GM10248 (cell line): ENCODE measurements around the gene RHOF.

Experiments
- CTCF ChIA-PET: fragments of 300-600 bp; sonication (Branson Sonifier 250); formaldehyde crosslinking; extraction: SDS; loops from one replicate; lab custom pipeline; 2021; ENCODE audit warnings: antibody characterized with exemption; lab: Yijun Ruan, JAX
- POLR2A ChIA-PET: fragments of 350-650 bp; sonication (Branson Sonifier 250); formaldehyde crosslinking; extraction: SDS; loops from one replicate; lab custom pipeline; 2020; ENCODE audit warnings: antibody characterized with exemption; lab: Yijun Ruan, JAX
- DNase-seq: peaks from one replicate; pipeline ENCODE4 v3.0.0; 2012; ENCODE audit errors: extremely low spot score
- TF ChIP-seq, protein P1 (sequence below): IDR thresholded peaks from 2 replicates; pipeline ENCODE4 v1.5.1; 2012; ENCODE audit warnings: mild to moderate bottlenecking, low read depth; ENCODE audit errors: extremely low read depth, missing control alignments, control extremely low read depth

RHOF gene

DNA sequence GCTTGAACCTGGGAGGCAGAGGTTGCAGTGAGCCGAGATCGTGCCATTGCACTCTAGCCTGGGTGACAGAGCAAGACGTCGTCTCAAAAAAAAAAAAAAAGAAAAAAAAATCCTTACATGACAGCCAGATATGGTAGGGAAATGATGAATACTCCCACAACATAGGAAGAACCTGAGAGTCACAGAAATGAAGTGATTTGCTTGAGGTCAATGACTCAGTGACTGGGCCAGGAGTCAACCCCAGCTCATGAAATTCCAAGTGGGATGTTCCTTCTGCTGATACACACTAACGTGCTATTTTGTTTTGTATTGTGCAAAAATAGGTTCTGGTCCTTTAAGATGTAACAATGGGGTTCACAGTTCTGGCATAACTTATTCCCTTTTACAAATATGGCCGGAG, 9.0 kb downstream of the RHOF start:
- TF ChIP-seq, protein P1, sequence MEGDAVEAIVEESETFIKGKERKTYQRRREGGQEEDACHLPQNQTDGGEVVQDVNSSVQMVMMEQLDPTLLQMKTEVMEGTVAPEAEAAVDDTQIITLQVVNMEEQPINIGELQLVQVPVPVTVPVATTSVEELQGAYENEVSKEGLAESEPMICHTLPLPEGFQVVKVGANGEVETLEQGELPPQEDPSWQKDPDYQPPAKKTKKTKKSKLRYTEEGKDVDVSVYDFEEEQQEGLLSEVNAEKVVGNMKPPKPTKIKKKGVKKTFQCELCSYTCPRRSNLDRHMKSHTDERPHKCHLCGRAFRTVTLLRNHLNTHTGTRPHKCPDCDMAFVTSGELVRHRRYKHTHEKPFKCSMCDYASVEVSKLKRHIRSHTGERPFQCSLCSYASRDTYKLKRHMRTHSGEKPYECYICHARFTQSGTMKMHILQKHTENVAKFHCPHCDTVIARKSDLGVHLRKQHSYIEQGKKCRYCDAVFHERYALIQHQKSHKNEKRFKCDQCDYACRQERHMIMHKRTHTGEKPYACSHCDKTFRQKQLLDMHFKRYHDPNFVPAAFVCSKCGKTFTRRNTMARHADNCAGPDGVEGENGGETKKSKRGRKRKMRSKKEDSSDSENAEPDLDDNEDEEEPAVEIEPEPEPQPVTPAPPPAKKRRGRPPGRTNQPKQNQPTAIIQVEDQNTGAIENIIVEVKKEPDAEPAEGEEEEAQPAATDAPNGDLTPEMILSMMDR: no peak
- DNase-seq: no peak
- ChIA-PET CTCF (interaction anchor here (1.5 to 23.3 kb wide), 4 partner anchors 8 to 27 kb away, joined by 4 to 533 read pairs (median 28); partner anchors contain the start of gene RHOF), POLR2A (no interaction called here)

DNA sequence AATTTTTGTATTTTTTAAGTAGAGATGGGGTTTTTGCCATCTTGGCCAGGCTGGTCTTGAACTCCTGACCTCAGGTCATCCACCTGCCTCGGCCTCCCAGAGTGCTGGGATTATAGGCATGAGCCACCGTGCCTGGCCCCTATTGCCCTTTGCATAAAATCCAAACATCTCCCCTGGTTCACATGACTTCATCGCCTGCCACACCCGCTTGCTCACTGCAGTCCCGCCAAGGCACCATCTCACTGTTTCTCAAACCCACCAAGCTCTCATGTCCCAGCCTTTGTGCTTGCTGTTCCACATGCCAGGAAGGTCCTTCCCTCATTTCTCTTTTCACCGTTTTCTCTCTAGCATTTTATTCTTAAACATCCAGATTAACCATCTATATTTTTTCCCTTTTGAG, 9.7 kb downstream of the RHOF start:
- CTCF ChIA-PET: interaction anchor here (1.7 to 23.3 kb wide), 3 partner anchors 10 to 28 kb away, joined by 9 to 533 read pairs (median 48); partner anchors contain the start of gene RHOF
- TF ChIP-seq, protein P1: no peak
- no peak for DNase-seq
- POLR2A ChIA-PET: no interaction called here

DNA sequence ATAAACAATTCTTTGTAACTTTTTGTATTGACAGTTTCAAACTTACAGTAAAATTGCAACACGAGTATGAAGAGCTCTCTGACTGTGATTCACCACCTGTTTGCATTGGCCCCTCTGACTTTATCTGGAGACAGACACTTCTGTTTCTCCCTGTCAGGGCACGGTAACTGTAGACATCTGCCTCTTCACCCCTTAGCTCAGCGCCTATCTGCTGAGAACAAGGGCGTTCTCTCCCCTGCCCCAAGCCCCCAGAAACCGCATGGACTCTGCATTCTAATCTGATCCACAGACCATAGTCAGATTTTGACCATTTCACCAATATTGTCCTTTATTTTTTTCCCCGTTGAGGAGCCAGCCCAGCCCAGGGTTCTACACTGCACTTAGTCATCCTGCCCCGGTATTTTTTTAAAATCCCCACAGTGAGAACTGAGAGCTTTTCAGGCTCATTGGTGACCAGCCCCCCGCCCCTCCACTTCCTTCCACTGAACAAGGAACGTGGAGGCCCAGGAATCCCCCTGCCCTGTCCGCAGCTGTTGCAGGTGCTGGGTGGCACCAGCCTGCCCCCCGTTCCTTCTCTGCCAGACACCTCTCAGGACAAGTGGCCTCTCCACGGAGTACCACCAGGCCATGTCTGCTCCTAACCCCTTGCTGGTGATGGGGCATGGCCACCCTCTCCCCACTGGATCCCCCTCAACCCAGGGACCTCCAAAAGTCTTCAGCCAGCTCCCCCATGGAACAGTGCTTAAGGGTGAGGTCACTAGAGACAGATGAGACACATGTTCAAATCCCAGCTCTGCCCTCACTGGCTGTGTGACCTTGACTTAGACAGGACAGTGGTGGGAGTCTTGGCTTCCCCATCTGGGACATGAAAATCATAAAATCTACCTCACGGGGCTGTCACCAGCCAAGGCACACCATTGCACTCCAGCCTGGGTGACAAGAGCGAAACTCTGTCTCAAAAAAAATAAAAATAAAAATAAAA, 11.2 kb downstream of the RHOF start:
- POLR2A ChIA-PET: interaction anchor here (1.4 to 2.4 kb wide), 3 partner anchors 10 to 15 kb away, joined by 5 to 13 read pairs (median 12); partner anchors contain the start of gene RHOF

DNA sequence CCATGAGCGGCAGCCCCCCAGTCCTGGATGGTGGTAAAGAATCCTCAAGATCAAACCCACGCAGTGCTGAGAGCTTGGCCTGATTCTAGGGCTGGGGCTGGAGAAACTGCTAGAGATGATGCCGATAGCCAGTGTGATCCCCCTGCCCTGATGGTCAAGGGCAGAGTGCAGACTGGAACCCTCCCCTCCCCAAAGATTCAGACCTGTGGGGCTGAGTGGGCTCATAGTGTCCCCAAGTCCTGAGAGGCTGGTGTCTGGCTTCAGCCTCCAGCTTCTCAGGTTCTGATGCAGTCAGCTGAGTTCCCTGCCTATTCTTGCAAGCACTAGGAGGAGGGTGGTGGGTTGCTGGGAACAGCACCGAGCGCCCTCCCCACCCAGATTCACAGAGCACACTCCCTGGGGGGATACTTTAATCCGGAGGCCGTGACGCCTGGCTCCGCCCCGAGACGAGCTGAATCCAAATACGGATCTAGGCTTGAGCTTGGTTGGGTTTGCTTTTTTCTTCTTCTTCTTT, 11.9 kb downstream of the RHOF start:
- CTCF ChIA-PET: interaction anchor here (0.8 to 23.3 kb wide), 11 partner anchors 8 to 154 kb away, joined by 3 to 533 read pairs (median 5); partner anchors contain the start of genes PSMD9, RHOF and TMEM120B
- DNase-seq: no peak
- TF ChIP-seq, protein P1: no peak
- POLR2A ChIA-PET: interaction anchor here (1.4 to 2.4 kb wide), 3 partner anchors 11 to 16 kb away, joined by 5 to 13 read pairs (median 12); partner anchors contain the start of gene RHOF

More for the DNA sequence above, 11.2 kb downstream of the RHOF start:
- TF ChIP-seq, protein P1: no peak
- peak; percentile 72 for DNase-seq
- CTCF ChIA-PET: interaction anchor here (0.8 to 23.3 kb wide), 11 partner anchors 9 to 155 kb away, joined by 3 to 533 read pairs (median 5); partner anchors contain the start of genes PSMD9, RHOF and TMEM120B

DNA sequence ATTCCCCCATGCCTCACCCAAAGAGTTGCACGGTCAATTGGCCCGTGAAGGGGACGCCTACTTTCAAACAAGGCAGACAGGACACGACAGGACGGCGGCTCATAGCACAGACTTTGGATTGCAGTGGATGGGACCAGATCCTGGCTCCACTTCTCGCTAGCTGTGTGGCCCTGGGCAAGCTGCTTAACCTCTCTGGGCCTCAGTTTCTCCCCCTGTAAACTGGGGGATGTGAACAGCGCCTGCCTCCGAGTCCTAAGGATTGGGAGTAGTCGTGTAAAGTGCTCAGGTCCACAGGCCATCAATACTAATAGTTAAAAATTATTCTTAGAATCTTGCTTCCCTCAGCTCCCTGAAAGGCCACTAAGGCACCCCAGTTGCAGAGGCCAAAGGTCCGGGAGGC, 13.1 kb downstream of the RHOF start:
- DNase-seq: no peak
- POLR2A ChIA-PET: no interaction called here
- CTCF ChIA-PET: interaction anchor here (1.5 to 23.3 kb wide), 4 partner anchors 16 to 108 kb away, joined by 6 to 533 read pairs (median 16); partner anchors contain the start of genes PSMD9 and RHOF
- TF ChIP-seq, protein P1: no peak

DNA sequence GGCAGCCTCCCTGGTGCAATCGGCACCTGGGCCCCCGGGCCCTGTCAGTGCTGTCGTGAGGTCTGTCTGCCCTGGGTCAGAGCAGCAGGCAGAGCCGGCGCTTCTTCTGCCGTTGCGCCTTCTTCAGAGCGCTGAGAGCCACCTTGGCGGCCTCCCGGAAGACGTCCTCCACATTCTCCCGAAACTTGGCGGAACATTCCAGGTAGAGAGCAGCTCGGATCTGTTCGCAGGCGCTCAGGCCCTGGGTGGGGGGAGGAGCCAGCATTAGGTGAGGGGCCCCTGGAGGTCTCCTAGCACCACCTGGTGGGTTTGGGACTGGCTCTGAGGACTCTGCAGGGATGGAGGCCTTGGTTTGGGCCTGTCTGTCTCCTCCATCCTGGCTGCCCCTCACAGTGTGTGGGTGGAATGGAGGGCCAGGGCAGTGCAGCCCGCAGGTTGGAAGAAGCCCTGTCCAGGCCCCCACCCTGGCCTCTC, 14.0 kb downstream of the RHOF start:
- POLR2A ChIA-PET: no interaction called here
- TF ChIP-seq, protein P1: no peak
- no peak for DNase-seq
- CTCF ChIA-PET: interaction anchor here (1.0 to 23.3 kb wide), 5 partner anchors 8 to 83 kb away, joined by 4 to 533 read pairs (median 18); partner anchors contain the start of gene RHOF
